Natural killer cell (primary cell): Measurements from ENCODE around the gene CXCL16. TPM values are rescaled to one million over a fixed set of nuclear protein-coding genes. Genes with fewer than 3 reads are reported as not detected.

Experiments used
- ATAC-seq, 3 donors: fragments of 150-1000 bp in 2 of 3; fragments of 200-7000 bp in 1 of 3; cut with Tn5 transposase; 1 replicate in 1 of 3; 2 replicates in 2 of 3; pipeline ENCODE4 v1.10.0; 2021; ENCODE audit warnings: mild to moderate bottlenecking in 2 of 3, moderate library complexity in 2 of 3
- DNase-seq, 2 donors: peaks; one replicate each; pipeline versions ENCODE4 v3.0.0 to v3.0.0-alpha.2; 2013 to 2021; ENCODE audit warnings: mixed read lengths in 1 of 2
- H3K27ac ChIP-seq: one replicate; pipeline ENCODE4 v1.5.1; 2013; ENCODE audit warnings: mild to moderate bottlenecking, low read length
- H3K27me3 ChIP-seq: one replicate; pipeline ENCODE4 v1.6.1; 2013; ENCODE audit warnings: low read length; ENCODE audit not compliant: control insufficient read depth, insufficient read depth
- H3K36me3 ChIP-seq: one replicate; pipeline ENCODE4 v1.6.1; 2013; ENCODE audit warnings: low read length; ENCODE audit not compliant: control insufficient read depth, insufficient read depth
- H3K4me1 ChIP-seq: one replicate; pipeline ENCODE4 v1.6.1; 2013; ENCODE audit warnings: low read length; ENCODE audit not compliant: control insufficient read depth, insufficient read depth
- H3K4me3 ChIP-seq: one replicate; pipeline ENCODE4 v1.5.1; 2013; ENCODE audit warnings: low read length
- H3K9me3 ChIP-seq: one replicate; pipeline ENCODE4 v1.6.1; 2013; ENCODE audit warnings: low read length; ENCODE audit not compliant: control insufficient read depth, insufficient read depth
- H3K27ac Mint-ChIP-seq, 2 donors: one replicate each; pipeline ENCODE4 v1.8.0; 2022; ENCODE audit warnings: mild to moderate bottlenecking in 2 of 2, mixed read lengths in 2 of 2, moderate library complexity in 1 of 2
- H3K27me3 Mint-ChIP-seq, 2 donors: one replicate each; pipeline ENCODE4 v1.8.0; 2022; ENCODE audit warnings: low read depth in 2 of 2, mixed read lengths in 2 of 2
- H3K36me3 Mint-ChIP-seq: one replicate; pipeline ENCODE4 v1.8.0; 2022; ENCODE audit warnings: mixed read lengths
- H3K4me1 Mint-ChIP-seq, 2 donors: one replicate each; pipeline ENCODE4 v1.8.0; 2022; ENCODE audit warnings: mixed read lengths in 2 of 2
- H3K4me3 Mint-ChIP-seq: one replicate; pipeline ENCODE4 v1.8.0; 2022; ENCODE audit warnings: mild to moderate bottlenecking, moderate library complexity, mixed read lengths
- H3K9me3 Mint-ChIP-seq, 2 donors: one replicate each; pipeline ENCODE4 v1.8.0; 2022; ENCODE audit warnings: mixed read lengths in 2 of 2
- CTCF ChIP-seq: fragments of 200-600 bp; IDR thresholded peaks from one replicate; pipeline ENCODE4 v1.8.0; 2022; ENCODE audit warnings: antibody characterized with exemption
- WGBS: methylation state at CpG from one replicate; pipeline ENCODE4 v1.1.7; 2013; ENCODE audit warnings: missing lambda C conversion rate; ENCODE audit not compliant: insufficient coverage; 5-methylcytosine and 5-hydroxymethylcytosine counted together
- intact Hi-C: fragments of 100-400 bp; cut with micrococcal nuclease; formaldehyde crosslinking; loops from one replicate; pipeline ENCODE4 v1.14.2; 2022
- total RNA-seq, 4 donors: library from RNA; stranded (reverse); fragments of 120-200 nt in 1 of 4; gene quantifications; one replicate each; pipeline versions ENCODE4 v1.2.3 to v1.2.4, GENCODE V29; 2013 to 2022

CXCL16 gene
- total RNA-seq, 3 donors from 2014 or later (not counting 1 experiment from before 2014, with no cell fraction given) = 4.0 to 31.8 (median 16.0) TPM

GRCh38 chr17:4722678-4723240 is 17.0 kb downstream of the CXCL16 start:
- WGBS = 84% methylated on average over 16 of the region's 16 CpGs

GRCh38 chr17:4721203-4722135 is 18.3 kb downstream of the CXCL16 start:
- peaks cover 27 to 48% of the 10 kb centered on the region in 2 donors for H3K4me1 Mint-ChIP-seq
- Histone ChIP-seq H3K9me3 (no peaks in the 10 kb centered on the region), H3K27me3 (no peaks in the 10 kb centered on the region), H3K4me3 (no peak overlapping the region), H3K36me3 (peaks cover 46% of the 10 kb centered on the region), H3K27ac (no peak overlapping the region), H3K4me1 (peaks cover 34% of the 10 kb centered on the region)
- WGBS = 70% methylated on average over 18 of the region's 20 CpGs
- no peaks in the 10 kb centered on the region for H3K27me3 Mint-ChIP-seq
- peak overlapping the region; percentile 12 to 37 for H3K27ac Mint-ChIP-seq
- intact Hi-C loops = no loop called here
- peak overlapping the region; percentile 4 for H3K4me3 Mint-ChIP-seq
- ATAC-seq = peak; percentile 47 to 75 (median 56)
- H3K9me3 Mint-ChIP-seq = no peaks in the 10 kb centered on the region
- TF ChIP-seq CTCF = no peak
- peaks cover 7% of the 10 kb centered on the region for H3K36me3 Mint-ChIP-seq
- peak in 1 of 2 donors; percentile 63 for DNase-seq

More at GRCh38 chr17:4722678-4723240, 17.0 kb downstream of the CXCL16 start:
- no peaks in the 10 kb centered on the region for H3K27me3 ChIP-seq
- H3K9me3 Mint-ChIP-seq = no peaks in the 10 kb centered on the region
- no peak for TF ChIP-seq CTCF
- peaks cover 33% of the 10 kb centered on the region for H3K36me3 ChIP-seq
- no peaks in the 10 kb centered on the region for H3K27me3 Mint-ChIP-seq
- no peaks in the 10 kb centered on the region for H3K9me3 ChIP-seq
- H3K27ac Mint-ChIP-seq = peak overlapping the region in 1 of 2 donors; percentile 12
- no peak overlapping the region for H3K27ac ChIP-seq
- H3K4me1 Mint-ChIP-seq = peaks cover 18 to 36% of the 10 kb centered on the region in 2 donors
- H3K4me3 Mint-ChIP-seq = no peak overlapping the region
- peaks cover 21% of the 10 kb centered on the region for H3K4me1 ChIP-seq
- no peak for ATAC-seq
- intact Hi-C loops = no loop called here
- H3K4me3 ChIP-seq = no peak overlapping the region
- peaks cover 7% of the 10 kb centered on the region for H3K36me3 Mint-ChIP-seq
- DNase-seq = no peak

GRCh38 chr17:4720787-4721186 is 18.9 kb downstream of the CXCL16 start:
- intact Hi-C loops = no loop called here
- H3K9me3 Mint-ChIP-seq = no peaks in the 10 kb centered on the region
- peaks cover 41% of the 10 kb centered on the region for H3K4me1 ChIP-seq
- peaks cover 30 to 54% of the 10 kb centered on the region in 2 donors for H3K4me1 Mint-ChIP-seq
- H3K36me3 Mint-ChIP-seq = peaks cover 7% of the 10 kb centered on the region
- H3K27ac ChIP-seq = no peak overlapping the region
- ATAC-seq (no peak), DNase-seq (no peak)
- no CpG with 5 or more reads among the region's 7 CpGs for WGBS
- H3K9me3 ChIP-seq = no peaks in the 10 kb centered on the region
- no peak overlapping the region for H3K4me3 Mint-ChIP-seq
- no peaks in the 10 kb centered on the region for H3K27me3 Mint-ChIP-seq
- H3K27me3 ChIP-seq = no peaks in the 10 kb centered on the region
- H3K4me3 ChIP-seq = no peak overlapping the region
- TF ChIP-seq CTCF = no peak
- peaks cover 51% of the 10 kb centered on the region for H3K36me3 ChIP-seq
- peak overlapping the region; percentile 12 to 37 for H3K27ac Mint-ChIP-seq
